ENCODE measurements around the gene PTPRD.

GRCh38 chr9:8745347-8745746 is 1867.5 kb downstream of the PTPRD start:
- TF ChIP-seq CTCF (IDR thresholded peaks at IDR 0.05) (no peak), POLR2A (IDR thresholded peaks at IDR 0.05) (no peak)
